Measurements from ENCODE around the gene EFNA4.

- TF ChIP-seq CTCF (conservative IDR thresholded peaks at IDR 0.05) (no peak), ZFX (IDR thresholded peaks at IDR 0.05) (no peak)
Measured at GRCh38 chr1:155016231-155016831, 47.2 kb upstream of the EFNA4 start.
